HG02571 (cell line): ENCODE results near the gene ASCL1.

Experiments used
- ATAC-seq: cut with Tn5 transposase; IDR thresholded peaks from one replicate; pipeline ENCODE4 v1.9.1; 2021; ENCODE audit warnings: mild to moderate bottlenecking, moderate library complexity; ENCODE audit not compliant: unreplicated experiment

ASCL1 gene

GRCh38 chr12:102976609-102977280 is 19.3 kb downstream of the ASCL1 start:
- no peak for ATAC-seq

GRCh38 chr12:102977945-102978706 is 20.7 kb downstream of the ASCL1 start:
- ATAC-seq = no peak

GRCh38 chr12:102980350-102980749 is 22.9 kb downstream of the ASCL1 start:
- no peak for ATAC-seq

GRCh38 chr12:102990419-102990818 is 32.9 kb downstream of the ASCL1 start:
- ATAC-seq = no peak

GRCh38 chr12:102992297-102992696 is 34.8 kb downstream of the ASCL1 start:
- no peak for ATAC-seq

GRCh38 chr12:102992720-102993119 is 35.2 kb downstream of the ASCL1 start:
- ATAC-seq = no peak

- ATAC-seq = no peak
Measured at GRCh38 chr12:102993537-102993936, 36.1 kb downstream of the ASCL1 start.

GRCh38 chr12:102995372-102995771 is 37.9 kb downstream of the ASCL1 start:
- no peak for ATAC-seq
